Kasumi-1 (cell line): Measurements from ENCODE around the gene PIMREG.

Experiments
- DNase-seq, 2 experiments: peaks; one replicate each; lab custom pipeline; 2025; lab: John Stamatoyannopoulos, UW

Gene PIMREG

DNA sequence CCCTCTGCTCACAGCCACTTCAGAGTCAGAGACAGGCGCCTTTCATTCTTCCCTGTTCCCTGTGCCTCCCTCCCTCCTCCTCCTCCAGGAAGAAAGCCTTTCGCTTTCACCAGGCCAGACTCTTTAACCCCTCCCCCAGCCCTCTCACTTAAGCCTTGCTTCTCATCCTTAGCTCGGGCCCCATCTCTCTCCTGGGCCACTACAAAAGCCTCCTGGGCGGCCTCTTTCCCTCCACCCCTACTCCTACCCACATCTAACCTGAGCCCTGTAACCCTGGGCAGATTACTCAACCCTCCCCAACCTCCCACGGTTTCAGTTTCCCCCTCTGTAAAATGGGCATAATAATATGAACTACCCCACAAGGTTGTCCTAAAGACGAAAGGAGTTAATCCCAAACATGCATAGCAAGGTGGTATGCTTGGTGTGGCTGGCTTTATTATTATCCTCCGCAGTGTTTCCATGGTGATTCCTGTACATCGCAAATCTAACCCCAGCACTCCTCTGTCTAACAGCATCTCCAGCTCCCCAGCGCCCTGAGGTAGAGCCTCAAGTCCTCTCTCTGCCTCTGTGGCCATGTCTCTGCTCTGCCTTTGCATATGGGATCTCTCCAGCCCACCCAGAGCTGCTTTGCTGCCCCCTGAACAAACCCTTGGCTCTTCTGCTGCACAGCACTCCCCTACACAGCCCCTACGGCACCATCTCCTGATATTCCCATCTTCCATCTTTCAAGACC, 17.7 kb downstream of the PIMREG start:
- DNase-seq: no peak

DNA sequence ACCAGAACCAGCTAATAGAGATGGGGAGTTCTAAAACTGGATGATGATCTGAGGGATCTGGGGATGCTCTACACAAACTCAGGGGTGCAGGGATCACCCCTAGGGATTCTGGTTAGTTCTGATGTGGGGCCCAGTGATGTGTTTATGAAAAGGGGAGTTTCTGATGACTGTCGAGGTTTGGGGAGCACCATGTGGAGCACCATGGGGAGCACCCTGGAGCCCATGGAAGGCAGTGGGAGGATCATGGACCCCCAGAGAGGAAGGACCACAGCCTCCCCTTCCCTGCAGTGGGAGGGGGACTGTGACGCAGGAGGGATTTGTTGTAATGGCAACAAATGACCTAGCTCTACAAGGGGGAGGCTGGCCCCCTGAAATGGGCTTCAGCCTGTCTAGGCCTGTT, 18.4 kb downstream of the PIMREG start:
- no peak for DNase-seq

DNA sequence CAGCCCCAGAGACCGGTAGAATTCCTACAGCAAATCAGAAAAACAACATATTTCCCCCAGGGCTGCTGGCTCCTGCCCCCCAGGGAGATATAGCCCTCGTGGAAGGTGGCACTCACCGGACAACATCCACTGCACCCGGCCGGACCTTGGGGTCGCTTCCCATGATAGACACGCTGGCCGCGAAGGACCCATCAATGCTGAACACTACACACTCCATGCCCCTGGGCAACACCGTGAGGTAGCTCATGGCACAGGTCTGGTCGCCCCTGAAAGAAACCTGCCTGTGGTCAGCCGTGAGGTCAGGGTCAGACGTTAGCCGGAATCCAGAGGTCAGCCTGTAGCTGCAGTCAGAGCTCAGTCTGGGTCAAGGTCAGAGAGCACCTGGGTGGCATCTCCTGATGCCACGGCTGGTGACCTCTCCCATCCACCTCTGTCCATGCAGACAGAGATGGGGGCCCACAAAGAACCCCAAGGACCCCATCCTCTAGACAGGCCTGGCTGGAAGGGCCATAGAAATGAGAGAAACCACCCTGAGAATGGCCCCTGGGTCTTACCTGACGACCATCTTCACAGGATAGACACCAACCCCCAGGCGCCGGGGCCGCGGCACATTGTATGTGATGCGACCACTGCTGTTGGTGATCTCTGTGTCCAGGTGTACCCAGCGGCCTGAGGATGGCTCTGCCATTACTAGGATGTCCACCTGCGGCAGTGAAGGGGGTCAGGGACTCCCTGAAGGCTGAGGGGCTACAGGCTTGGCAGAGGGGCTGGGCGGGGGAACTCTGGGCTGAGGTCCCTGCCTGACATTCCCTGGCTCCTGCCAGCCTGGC, 19.6 kb downstream of the PIMREG start:
- DNase-seq: no peak

DNA sequence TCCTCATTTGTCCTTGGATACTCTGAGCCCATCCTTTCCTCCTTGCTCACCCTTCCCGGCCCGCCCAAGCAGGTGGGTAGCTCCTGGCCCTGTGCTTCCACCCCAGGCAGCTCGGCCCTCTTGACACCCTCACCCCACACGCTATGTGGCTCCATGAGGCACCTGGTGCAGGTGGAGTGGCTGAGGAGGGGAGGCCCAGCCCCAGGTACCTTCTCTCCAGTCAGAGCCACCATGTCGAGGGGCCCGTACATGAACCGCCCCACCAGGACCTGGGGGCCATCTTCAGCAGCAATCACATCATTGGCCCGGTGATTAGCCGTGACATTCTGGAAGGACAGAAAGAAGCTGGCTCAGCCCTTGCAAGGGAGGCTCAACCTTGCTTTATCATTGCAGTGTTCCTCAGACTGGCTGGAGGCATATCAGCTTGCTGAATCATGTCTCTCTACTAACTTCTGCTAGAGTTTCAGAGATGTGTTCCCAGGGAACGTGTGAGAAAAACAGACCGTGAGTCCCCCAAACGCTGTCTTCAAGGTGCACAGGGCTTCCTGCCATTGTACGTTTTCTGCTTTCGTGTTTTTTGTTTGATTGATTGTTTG, 20.3 kb downstream of the PIMREG start:
- DNase-seq: no peak

DNA sequence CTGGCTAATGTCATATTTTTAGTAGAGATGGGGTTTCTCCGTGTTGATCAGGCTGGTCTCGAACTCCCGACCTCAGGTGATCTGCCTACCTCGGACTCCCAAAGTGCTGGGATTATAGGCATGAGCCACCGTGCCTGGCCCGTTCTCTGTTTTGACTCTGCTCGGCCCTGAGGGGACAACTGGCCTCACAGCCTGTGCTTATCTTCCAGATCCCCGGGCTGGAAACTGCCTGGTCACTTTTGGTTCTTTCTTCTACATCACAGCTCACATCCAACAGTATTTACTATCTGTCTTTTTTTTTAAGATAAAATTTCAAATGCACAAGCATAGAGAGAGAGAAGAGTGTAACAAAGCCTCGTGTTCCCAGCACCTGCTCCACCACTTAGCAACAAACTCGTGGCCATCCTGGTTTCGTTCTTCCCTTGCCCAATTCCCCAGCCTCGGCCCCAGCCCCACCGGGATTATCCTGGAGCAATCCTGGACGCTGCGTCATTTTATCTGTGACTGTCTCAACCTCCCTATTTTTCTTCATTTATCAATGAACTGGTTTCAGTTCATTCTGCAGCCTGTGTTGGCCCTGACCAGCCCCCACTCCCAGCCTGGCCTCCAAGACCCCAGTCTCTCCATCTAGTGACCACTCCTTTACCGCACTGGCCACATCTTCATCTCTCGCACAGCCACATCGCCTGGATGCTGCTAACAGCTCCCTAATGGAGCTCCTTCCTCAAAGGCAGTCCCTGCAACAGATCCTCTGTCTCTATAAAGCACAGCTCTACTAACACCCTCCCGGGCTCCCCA, 21.1 kb downstream of the PIMREG start:
- no peak for DNase-seq

DNA sequence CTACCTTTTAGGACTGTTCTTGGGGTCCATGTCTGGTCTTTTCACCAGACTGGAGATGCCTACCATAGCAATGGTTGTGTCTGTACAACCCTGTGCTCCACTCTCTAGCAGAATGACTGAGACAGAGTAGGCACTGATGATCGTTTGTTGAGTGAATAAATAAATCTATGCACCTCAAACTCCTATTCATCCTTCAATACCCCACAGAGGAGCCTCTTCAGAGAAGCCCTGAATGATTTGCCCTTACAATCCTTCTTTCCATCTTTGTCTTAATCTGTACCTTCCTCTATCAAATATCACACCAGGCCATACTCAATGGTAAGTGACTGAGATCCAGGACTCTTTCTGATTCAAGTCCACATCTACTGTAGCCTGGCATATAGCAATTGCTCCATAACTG, 23.3 kb downstream of the PIMREG start:
- DNase-seq: no peak

DNA sequence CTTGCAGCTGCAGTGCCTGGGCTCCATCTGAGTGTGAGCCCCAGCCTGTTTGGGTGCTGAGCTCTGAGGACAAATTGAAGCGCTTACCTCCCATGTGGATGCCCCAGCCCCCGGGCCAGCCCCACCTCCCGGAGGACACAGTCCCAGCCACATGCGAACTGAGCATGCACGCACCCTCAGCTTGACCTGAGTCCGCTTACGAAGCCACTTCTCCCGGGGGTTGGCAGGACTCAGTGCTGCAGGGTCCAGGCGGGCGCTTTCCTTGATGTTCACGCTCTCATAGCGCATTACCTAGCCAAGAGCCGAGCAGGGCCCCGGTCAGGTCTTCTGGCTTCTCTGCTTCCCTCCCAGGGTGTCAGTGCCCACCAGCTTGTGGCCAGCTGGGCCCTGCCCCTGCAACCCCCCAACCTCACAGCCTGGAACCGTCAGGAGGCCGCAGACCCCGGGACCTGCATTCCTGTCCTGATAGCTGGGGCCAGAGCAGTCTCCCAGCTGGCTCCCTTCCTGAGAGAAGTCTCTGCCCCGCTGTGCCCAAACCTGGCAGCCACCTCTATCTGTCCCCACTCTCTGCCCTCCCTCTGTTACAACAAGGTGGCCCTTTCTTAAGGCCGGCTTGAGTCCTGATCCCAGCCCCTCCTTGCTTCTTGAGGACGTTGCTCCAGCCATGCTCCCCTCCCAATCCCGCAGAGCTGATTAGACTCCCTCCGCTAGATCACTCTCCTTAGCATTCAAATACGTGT, 24.0 kb downstream of the PIMREG start:
- DNase-seq: no peak

DNA sequence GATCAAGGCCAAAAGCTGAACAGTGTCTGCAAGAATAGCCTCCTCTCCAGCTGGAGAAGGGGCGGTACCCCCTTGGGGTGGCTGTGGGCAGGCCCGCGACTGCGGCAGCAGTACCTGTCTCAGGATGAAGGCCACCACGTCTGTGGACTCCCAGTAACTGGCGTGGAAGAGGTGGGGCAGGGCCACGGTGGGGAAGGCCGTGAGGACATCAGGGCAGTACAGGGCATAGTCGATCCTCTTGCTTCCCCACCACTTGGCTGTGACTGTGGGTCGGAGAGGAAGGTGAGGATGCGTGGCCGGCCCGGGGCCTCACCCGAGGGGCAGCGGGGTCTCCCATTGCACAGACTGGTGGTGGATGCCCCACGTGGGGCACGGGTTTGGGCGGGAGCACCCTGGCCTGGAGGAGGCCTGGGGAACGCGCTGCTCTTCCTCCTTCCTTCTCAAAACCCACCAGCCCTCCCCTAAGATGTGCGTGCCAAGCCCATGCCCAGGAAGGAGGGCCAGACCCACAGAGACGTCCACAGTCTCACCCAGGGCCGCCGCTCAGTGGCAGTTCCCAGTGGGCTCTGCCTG, 26.0 kb downstream of the PIMREG start:
- DNase-seq: no peak

DNA sequence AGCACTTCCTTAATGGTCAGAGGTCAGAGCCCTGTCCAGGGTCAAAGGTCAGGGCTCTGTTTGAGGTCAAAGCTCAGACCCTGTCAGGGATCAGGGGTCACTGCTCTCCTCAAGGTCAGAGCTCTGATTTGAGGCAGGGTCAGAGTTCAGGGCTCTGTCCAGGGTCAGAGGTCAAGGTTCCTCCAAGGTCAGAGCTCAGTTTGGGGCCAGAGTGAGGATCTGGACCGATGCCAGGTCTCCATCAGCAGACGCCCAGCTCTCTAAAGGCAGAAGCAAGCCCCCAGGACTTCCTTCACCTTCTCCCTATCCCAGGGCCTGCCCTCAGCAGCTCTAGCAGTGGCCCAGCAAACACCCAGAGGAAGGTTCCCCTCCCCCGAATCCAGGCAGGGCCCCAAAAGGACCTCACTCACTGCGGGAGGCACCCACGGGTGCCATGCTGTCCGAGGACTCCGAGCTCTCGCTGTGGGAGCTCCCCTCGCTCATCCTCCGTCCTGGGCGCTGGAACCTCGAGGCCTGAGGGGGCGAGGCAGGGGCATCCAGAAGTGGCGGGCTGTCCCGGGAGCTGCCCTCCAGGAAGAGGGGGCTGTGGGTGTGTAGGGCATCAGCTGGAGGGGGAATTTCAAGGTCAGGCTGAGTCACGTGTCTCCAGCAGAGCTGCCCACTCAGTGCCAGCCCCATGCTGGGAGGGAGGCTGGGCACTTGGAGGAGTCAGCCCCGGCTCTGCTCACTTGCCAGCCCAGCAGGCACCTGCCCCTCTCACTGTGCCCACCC, 26.7 kb downstream of the PIMREG start:
- no peak for DNase-seq

DNA sequence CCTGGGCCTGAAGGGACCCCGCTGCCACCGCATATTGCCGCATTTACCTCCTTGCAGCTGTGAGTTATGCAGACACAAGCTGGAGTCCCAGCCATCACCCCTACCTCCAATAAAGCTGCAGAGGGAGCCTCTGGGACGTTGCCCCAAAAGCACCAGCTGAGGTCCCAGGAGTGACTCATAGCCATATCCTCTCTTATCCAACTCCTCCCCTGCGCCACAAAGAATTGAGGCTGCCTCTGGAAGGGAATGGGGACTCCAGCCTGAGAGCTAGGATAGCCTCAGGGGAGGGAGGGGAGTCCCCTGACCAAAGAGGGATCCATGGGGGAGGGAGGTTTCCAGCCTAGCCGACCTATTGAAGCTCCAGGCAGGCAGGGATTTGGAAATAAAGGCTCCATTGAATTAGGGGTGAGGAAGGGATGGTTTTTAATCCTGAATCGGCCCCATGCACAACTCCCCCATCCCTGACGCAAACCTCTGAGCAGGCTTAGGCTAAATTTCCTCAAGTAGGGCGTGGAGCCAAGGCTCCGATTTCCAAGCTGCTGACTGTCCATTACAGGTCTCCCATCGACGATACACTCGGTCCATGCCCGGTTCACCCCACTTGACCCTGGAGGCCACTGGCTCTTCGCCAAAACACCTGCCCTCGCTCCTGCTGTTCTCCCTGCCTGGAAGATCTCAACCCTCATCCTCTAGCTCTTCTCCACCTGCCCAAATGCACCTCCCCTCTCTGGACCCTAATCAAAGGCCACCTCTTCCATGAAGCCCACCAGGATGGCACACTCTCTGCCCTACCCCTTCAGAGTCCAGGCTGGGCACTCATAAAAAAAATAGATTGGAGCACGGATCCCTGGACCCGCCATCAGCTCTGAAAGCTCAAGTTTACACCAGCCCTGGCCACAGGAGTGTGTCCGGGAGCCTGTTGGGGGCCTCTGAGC, 27.5 kb downstream of the PIMREG start:
- peak; percentile 6 to 15 for DNase-seq

DNA sequence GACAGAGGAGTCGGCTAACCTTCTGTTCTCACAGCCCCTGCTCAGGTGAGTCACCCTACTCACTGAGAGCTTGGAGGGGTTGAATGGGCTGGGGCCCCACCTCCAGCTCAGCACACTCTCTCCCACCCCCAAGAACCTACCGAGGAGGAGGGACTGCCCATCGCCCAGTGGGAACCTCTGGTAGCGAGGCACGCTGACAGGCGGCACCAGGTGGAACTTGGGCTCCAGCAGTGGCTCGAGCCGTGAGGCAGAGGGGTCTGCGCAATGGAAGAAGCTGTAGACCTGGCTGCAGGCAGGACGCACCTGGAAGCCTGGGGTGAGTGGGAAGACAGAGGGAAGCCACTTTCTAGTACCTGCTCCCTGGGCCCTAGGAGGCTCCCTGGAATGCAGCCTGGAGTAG, 28.3 kb downstream of the PIMREG start:
- no peak for DNase-seq

DNA sequence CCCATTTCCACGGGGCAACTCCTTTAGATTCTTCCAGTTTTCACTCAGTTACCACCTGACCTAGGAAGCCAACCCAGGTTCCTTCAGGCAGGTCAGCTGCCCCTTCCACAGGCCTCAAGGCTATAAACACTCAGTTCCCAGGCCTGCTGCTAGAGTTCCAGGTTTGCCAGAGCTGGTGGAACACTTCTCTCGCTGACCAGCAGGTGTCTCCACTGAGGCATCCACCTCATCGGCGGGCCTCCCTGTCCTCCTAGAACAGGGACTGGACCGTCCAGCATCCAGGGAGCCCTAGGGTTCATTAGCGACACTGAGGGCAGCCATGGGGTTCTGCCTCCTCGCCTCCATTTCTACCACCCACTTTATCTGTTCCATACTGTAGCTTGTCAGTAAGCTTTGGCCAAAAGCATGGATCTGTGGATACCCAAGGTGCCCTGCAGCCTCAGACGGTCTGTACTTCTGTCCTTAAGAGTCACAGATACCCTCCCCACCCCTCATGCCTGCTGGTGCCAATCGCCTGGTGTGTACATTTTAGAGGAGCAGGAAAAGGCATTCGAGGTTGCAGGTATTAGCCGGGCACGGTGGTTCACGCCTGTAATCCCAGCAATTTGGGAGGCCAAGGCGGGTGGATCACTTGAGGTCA, 29.0 kb downstream of the PIMREG start:
- peak; percentile 15 to 20 for DNase-seq

DNA sequence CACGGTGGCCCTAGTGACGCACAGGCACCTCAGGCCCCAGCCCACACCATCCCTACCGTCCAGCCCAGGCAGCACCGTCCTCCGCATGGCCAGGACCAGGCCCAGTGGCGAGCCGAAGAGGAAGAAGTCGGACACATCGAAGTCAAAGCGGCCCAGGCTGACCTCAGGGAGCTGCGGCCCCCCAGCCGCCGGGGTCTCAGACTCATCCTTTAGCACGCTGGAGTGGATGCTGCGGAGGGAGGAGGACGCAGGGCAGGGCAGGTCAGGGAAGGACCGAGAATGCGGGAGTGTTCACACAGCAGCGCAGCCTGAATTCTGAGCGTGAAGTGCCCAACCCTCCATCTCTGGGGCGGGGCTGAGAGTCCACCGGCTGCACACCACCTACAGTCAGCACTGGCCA, 30.1 kb downstream of the PIMREG start:
- no peak for DNase-seq

DNA sequence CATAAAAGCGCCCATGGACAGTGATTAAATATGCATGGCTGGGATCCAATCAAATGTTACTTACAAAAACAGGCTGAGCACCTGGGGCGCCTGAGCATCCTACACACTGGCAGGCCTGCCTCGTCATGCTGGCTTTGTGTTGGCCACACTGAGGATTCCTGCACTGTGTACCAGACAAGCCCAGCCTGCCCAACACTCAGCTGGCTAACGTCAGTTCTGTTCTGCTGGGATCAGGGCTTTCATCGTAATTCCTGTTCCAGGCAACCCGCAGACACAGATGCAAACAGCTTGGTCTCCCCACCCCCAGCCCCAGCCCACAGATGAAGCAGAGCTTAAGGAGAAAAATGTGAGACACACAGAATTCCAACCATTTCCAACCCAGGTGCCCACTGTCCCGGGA, 30.7 kb downstream of the PIMREG start:
- no peak for DNase-seq

DNA sequence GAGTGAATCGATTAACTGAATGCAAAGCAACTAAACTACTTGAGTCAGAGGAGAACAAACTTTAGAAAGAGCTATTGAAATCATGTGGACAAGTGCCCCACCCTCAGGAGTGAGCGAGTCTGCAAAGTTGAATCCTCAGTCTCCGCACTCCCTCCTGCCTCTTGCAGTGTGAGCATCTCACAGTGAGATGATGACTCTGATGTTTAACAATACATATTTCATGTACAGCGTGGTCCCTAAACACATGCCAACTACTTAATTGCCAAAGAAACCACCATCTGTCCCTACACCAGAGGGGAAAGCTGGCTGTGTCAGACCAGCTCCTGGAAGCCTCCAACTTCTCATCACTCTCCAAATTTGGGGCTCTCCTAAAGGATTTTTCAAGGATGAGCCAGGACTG, 31.2 kb downstream of the PIMREG start:
- no peak for DNase-seq

DNA sequence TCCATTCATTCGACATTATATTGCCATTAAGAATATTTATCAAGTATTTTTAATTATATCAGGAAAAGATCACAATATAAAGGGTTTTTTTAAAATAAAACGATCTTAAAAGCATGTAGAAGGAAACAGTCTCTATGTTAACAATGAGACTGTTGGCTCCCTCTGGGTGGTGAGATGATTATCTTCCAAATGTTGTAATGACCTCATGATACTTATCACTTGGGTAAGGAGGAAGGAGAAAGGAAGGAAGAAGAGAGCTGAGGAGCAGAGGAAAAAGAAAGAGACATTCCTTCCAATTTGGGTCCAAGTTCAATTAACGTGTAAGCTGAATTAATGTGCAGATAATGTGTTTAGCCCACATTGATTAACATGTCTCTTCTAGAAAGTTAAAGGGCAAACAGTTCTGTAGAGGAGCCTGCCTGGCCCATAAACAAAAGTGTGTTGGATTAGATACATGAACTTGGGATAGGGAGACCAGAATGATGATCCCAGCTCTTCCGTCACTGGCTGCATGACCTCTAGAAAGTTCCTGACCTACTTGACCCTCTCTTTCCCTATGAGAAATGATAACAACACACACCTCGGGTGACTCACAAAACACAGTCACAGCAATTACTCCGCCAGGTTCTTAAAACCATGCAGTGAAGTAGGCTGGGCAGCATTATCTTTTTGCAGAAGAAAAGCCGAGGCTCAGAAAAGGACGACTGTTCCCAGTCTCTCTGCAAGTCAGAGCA, 32.0 kb downstream of the PIMREG start:
- DNase-seq: no peak

DNA sequence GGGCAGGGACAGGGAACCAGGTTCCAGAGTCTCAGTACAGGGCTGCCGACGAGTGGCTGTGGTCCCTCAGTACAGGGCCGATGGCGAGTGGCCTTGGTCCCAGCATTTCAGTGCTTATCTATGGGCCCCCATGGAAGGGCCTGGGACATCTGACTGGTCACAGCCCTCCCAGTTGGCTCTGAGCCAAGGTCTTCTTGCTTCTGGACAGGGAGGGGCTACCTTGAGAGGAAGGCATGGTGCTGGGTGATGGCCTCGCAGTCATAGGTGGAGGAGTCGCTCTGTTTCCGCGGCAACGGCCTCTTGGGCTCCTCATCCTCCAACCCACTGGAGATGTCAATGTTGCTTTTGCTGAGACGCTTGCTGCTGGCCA, 32.5 kb downstream of the PIMREG start:
- no peak for DNase-seq

DNA sequence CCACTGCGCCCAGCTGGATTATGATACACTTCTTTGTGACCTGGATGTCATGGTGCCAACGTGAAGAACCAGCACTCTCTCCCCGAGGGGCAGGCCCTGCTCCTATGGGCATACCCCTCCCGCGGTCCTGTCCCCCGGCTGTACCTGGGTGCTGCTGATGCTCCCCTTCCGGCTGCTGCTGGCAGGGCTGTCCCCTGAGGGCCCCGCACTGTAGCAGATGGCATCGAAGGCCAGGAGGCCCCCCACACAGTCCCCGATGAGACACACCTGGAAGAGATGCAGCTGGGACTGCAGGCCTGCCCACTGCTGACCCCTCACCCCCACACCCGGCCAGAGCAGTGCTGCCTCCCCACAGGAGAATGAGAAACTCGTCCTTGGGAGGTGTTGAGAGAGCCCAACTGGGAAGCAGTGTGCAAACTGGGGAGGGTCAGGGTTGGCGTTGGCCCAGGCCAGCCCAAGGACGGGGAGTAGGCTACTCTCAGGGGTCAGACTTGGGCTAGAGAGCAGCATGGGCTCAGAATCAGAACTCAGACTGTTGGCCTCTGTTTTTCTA, 33.7 kb downstream of the PIMREG start:
- no peak for DNase-seq
